Fibroblast of pulmonary artery (primary cell): ENCODE results near the gene CYP46A1.

ENCODE experiments used
- DNase-seq: peaks from one replicate; pipeline ENCODE4 v3.0.0-alpha.2; 2010; ENCODE audit warnings: low read depth
- H3K4me3 ChIP-seq: replicated peaks from 2 replicates; pipeline ENCODE4 v1.5.1; 2011; ENCODE audit warnings: low read depth, mild to moderate bottlenecking, control low read depth, low read length, moderate library complexity
- TF ChIP-seq, protein P1 (sequence below): IDR thresholded peaks from 2 replicates; pipeline ENCODE4 v1.5.1; 2011; ENCODE audit warnings: mild to moderate bottlenecking, control low read depth, low read length, inconsistent platforms; ENCODE audit errors: missing control alignments

Gene CYP46A1

GRCh38 chr14:99663386-99664057 lies 20.6 kb upstream of the CYP46A1 start:
- TF ChIP-seq, protein P1, sequence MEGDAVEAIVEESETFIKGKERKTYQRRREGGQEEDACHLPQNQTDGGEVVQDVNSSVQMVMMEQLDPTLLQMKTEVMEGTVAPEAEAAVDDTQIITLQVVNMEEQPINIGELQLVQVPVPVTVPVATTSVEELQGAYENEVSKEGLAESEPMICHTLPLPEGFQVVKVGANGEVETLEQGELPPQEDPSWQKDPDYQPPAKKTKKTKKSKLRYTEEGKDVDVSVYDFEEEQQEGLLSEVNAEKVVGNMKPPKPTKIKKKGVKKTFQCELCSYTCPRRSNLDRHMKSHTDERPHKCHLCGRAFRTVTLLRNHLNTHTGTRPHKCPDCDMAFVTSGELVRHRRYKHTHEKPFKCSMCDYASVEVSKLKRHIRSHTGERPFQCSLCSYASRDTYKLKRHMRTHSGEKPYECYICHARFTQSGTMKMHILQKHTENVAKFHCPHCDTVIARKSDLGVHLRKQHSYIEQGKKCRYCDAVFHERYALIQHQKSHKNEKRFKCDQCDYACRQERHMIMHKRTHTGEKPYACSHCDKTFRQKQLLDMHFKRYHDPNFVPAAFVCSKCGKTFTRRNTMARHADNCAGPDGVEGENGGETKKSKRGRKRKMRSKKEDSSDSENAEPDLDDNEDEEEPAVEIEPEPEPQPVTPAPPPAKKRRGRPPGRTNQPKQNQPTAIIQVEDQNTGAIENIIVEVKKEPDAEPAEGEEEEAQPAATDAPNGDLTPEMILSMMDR, result no peak
- DNase-seq, result no peak
- no peak overlapping the region for H3K4me3 ChIP-seq

DNA sequence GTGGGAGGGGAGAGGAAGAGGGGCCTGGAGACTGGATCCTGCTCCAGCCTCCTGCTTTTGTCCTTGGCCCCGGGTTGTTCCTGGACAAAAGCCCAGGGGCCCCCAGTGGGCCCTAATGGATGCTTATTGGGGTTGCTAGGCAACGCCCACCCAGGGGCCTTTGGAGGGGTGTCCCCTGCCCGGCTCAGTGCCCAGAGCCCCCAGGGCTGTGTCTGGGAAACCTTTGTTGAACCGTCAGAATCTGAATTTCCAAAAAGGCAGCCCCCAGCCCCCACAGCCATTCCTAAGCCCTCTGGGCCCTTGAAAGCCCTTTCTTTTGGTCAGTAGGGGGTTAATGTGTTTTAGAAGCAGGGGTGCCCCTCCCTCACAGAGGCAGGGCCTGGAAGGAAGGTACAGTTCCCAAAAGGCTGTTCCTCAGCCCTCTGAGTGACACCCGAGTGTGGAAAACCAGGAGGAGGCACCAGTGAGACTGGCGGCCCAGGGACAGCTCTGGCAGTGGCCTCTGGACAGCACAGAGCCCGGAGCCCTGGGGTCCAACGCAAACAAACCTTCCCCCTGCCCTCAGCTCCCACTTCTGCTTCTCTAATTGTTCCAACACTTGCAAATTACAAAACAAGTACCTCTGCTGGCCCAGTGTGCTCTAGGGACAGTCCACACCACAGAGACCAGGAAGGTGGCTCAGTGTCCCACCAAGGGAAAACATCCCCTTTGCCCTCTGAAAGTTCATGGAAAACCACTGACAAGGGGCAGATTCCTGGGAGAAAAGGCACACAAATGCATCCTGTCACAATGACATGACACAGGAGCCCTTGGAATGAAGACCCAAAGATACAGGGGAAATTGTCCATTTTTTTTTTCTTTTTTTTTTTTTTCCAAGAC lies 19.8 kb upstream of the CYP46A1 start:
- TF ChIP-seq, protein P1, result no peak
- H3K4me3 ChIP-seq, result no peak overlapping the region
- no peak for DNase-seq

- H3K4me3 ChIP-seq, result no peak overlapping the region
- TF ChIP-seq, protein P1, result no peak
- no peak for DNase-seq
Observed at GRCh38 chr14:99664937-99665273, 19.2 kb upstream of the CYP46A1 start.

- TF ChIP-seq, protein P1, result no peak
- DNase-seq, result no peak
Observed at GRCh38 chr14:99666533-99666932, 17.6 kb upstream of the CYP46A1 start.

DNA sequence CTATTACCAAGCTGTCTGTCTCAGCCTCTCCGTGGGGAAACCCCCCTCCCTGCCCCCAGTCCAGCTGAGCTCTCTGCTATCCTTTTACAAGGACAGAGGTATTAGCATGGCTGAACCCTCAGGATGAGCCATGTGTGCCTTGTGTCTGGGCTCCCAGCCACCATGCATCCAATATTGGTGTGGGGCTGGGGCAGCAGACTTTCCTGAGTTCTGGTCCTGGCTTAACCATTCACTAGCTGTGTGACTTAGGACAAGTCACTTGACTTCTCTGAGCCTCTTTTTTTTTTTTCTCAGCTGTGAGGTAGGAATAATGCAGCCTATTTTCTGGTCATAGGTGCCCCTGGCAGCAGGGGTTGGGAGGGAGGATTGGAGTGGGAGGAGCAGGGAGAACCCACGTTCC lies 17.1 kb upstream of the CYP46A1 start:
- TF ChIP-seq, protein P1, result no peak
- DNase-seq, result no peak
- H3K4me3 ChIP-seq, result no peak overlapping the region

More at GRCh38 chr14:99666533-99666932, 17.6 kb upstream of the CYP46A1 start:
- no peak overlapping the region for H3K4me3 ChIP-seq

DNA sequence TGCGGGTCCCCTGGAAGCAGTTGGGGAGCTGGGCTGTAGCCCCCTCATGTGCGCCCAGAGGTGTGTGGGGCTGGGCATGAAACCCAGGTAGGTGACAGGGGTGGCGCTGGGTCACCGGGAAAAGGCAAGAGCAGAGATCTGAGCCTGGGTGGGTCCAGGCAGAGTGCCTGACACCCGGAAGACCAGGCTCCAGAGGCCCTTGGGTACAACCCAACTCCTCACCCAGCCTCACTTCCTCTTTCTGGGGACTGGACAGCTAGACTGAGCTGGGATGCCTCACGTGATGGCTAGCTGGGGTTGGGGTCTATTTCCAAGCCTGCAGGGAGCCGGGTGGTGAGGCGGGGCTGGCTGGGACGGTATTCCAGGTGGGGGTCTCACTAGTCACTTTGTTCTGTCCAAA lies 16.3 kb upstream of the CYP46A1 start:
- TF ChIP-seq, protein P1, result no peak
- H3K4me3 ChIP-seq, result no peak overlapping the region
- DNase-seq, result no peak
